K562 (cell line): Measurements from ENCODE around the gene SERPINA10.

Experiments
- ARID3B ChIP-seq: fragments of 250-450 bp; sonication (Bioruptor Pico); IDR thresholded peaks from 2 replicates; pipeline ENCODE4 v1.4.0; 2020; ENCODE audit warnings: borderline replicate concordance
- ATF7 ChIP-seq: fragments of 450-650 bp; IDR thresholded peaks from 2 replicates; pipeline ENCODE4 v1.7.1; 2014; ENCODE audit warnings: mild to moderate bottlenecking, moderate library complexity
- CBX2 ChIP-seq: fragments of 200-600 bp; sonication (generic); IDR thresholded peaks from one replicate; pipeline ENCODE4 v1.6.1; 2012; ENCODE audit warnings: mild to moderate bottlenecking, low read length, inconsistent platforms; ENCODE audit not compliant: insufficient read depth, poor library complexity, severe bottlenecking
- CTCF ChIP-seq, 3 experiments: IDR thresholded peaks in 2 of 3; conservative IDR thresholded peaks in 1 of 3; 2 replicates each; pipeline ENCODE4 v1.5.1; 2011 to 2012; ENCODE audit warnings: low read length in 3 of 3, mild to moderate bottlenecking in 3 of 3, control low read depth in 2 of 3, improper control_type of control experiment in 1 of 3, inconsistent platforms in 1 of 3, low read depth in 1 of 3, mixed read lengths in 1 of 3, moderate library complexity in 1 of 3; ENCODE audit not compliant: insufficient read depth in 2 of 3
- LARP7 ChIP-seq: fragments of 450-650 bp; IDR thresholded peaks from 2 replicates; pipeline ENCODE4 v1.6.1; 2016
- RBM22 ChIP-seq: fragments of 200-400 bp; formaldehyde crosslinking; IDR thresholded peaks from 2 replicates; pipeline ENCODE4 v1.6.1; 2018; ENCODE audit warnings: low read length, low read depth; ENCODE audit not compliant: poor library complexity, severe bottlenecking
- RFX5 ChIP-seq: IDR thresholded peaks from 2 replicates; pipeline ENCODE4 v1.6.1; 2011; ENCODE audit warnings: low read depth, mild to moderate bottlenecking, improper control_type of control experiment, low read length
- SIX5 ChIP-seq, 2 experiments: IDR thresholded peaks; 2 replicates each; pipeline ENCODE4 v1.6.1; 2011; ENCODE audit warnings: low read length in 2 of 2, borderline replicate concordance in 1 of 2, low read depth in 1 of 2, mild to moderate bottlenecking in 1 of 2, moderate library complexity in 1 of 2; ENCODE audit not compliant: insufficient read depth in 1 of 2
- TAL1 ChIP-seq: fragments of 450-650 bp; IDR thresholded peaks from 2 replicates; pipeline ENCODE4 v1.6.1; 2016; ENCODE audit warnings: mild to moderate bottlenecking
- ZFP91 ChIP-seq: sonication (generic); formaldehyde crosslinking; IDR thresholded peaks from 2 replicates; pipeline ENCODE4 v1.8.0; 2022; ENCODE audit warnings: mild to moderate bottlenecking, missing genetic modification reagents
- ZNF384 ChIP-seq: IDR thresholded peaks from 2 replicates; pipeline ENCODE4 v1.6.1; 2012; ENCODE audit warnings: low read depth, low read length, improper control_type of control experiment

- TF ChIP-seq CTCF (IDR thresholded peaks at IDR 0.05 in 2 of 3, conservative IDR thresholded peaks at IDR 0.05 in 1 of 3; ENCODE audit: insufficient read depth in 2 of 3, low read depth in 1 of 3, low read length in 3 of 3) (no peak), SIX5 (IDR thresholded peaks at IDR 0.05; ENCODE audit: borderline replicate concordance in 1 of 2, insufficient read depth in 1 of 2, low read depth in 1 of 2, low read length in 2 of 2) (no peak), TAL1 (no peak), ZNF384 (no peak), RFX5 (no peak), CBX2 (no peak), RBM22 (no peak), LARP7 (no peak), ZFP91 (CRISPR knock-in tag) (no peak), ARID3B (CRISPR knock-in tag) (no peak), ATF7 (no peak)
Measured at GRCh38 chr14:94313991-94314655, 21.1 kb upstream of the SERPINA10 start.
